ENCODE results near the gene SLC29A1.

DNA sequence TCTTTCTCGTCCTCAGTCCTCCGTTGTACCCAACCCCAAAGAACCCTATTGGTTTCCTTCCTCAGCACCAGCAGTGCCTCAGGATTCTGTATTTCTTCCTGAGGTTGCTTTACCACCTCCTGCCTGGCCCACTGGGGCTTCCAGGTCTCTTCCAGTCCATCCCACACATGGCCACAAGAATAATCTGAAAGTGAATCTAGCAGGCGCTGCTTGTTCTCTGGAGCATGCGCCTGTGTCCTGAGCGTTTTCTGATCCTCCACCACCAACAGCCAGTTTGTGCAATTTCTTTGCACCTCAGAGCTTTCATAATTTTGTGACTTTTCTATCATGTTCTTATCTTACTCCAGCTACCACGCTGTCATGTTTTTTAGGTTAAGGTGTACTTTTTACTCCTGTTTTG, 11.9 kb downstream of the SLC29A1 start:
- no peak for TF ChIP-seq POLR2A (IDR thresholded peaks at IDR 0.05)
- no peak for TF ChIP-seq CTCF (IDR thresholded peaks at IDR 0.05)
- no peak for TF ChIP-seq EP300 (IDR thresholded peaks at IDR 0.05)
- TF ChIP-seq POLR2AphosphoS5 (IDR thresholded peaks at IDR 0.05), result no peak
